ENCODE data around the gene GNAI2. TPM values are rescaled to one million over a fixed set of nuclear protein-coding genes. Genes with fewer than 3 reads are reported as not detected.

GNAI2 gene
- polyA plus RNA-seq, 3 donors: 914 to 1,492 (median 1,165) TPM

- no peak overlapping the region for H3K4me3 Mint-ChIP-seq
- TF ChIP-seq, protein P1, sequence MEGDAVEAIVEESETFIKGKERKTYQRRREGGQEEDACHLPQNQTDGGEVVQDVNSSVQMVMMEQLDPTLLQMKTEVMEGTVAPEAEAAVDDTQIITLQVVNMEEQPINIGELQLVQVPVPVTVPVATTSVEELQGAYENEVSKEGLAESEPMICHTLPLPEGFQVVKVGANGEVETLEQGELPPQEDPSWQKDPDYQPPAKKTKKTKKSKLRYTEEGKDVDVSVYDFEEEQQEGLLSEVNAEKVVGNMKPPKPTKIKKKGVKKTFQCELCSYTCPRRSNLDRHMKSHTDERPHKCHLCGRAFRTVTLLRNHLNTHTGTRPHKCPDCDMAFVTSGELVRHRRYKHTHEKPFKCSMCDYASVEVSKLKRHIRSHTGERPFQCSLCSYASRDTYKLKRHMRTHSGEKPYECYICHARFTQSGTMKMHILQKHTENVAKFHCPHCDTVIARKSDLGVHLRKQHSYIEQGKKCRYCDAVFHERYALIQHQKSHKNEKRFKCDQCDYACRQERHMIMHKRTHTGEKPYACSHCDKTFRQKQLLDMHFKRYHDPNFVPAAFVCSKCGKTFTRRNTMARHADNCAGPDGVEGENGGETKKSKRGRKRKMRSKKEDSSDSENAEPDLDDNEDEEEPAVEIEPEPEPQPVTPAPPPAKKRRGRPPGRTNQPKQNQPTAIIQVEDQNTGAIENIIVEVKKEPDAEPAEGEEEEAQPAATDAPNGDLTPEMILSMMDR (IDR thresholded peaks at IDR 0.05): no peak
- Histone ChIP-seq H4K20me1 (ENCODE audit: insufficient read depth, low read length) (peaks cover 49% of the 10 kb centered on the region), H2AFZ (ENCODE audit: insufficient read depth, low read depth, low read length, poor library complexity, severe bottlenecking) (no peak overlapping the region), H3K79me2 (ENCODE audit: insufficient read depth, low read length) (no peaks in the 10 kb centered on the region), H3K36me3 (replicated peaks in 1 of 2; ENCODE audit: control insufficient read depth in 1 of 2, insufficient read depth in 2 of 2, low read length in 2 of 2) (peaks cover 15 to 19% of the 10 kb centered on the region in 2 donors), H3K27ac (ENCODE audit: low read depth in 1 of 2, low read length in 2 of 2) (no peak overlapping the region), H3K4me2 (replicated peaks; ENCODE audit: extremely low read depth, low read length, poor library complexity, severe bottlenecking) (no peak overlapping the region), H3K27me3 (ENCODE audit: control insufficient read depth in 2 of 2, insufficient read depth in 2 of 2, low read length in 2 of 2) (peaks cover 0 to 20% of the 10 kb centered on the region in 2 donors), H3K9ac (ENCODE audit: insufficient read depth, low read length, poor library complexity, severe bottlenecking) (no peak overlapping the region), H3K9me3 (replicated peaks in 1 of 2; ENCODE audit: control insufficient read depth in 1 of 2, insufficient read depth in 1 of 2, low read length in 2 of 2) (peaks cover 0 to 2% of the 10 kb centered on the region in 2 donors), H3K4me1 (ENCODE audit: control insufficient read depth in 1 of 2, insufficient read depth in 2 of 2, low read length in 2 of 2) (peaks cover 15 to 32% of the 10 kb centered on the region in 2 donors), H3K4me3 (replicated peaks in 1 of 3; ENCODE audit: low read depth in 2 of 3, low read length in 3 of 3) (no peak overlapping the region)
- intact Hi-C loops (cut with micrococcal nuclease): no loop called here
- H3K27ac Mint-ChIP-seq: peak overlapping the region in 2 of 7 donors; percentile 42 to 87
- H3K9me3 Mint-ChIP-seq: peaks cover 0 to 2% (median 0%) of the 10 kb centered on the region in 7 donors
- no peak for DNase-seq
- H3K27me3 Mint-ChIP-seq (ENCODE audit: low read depth in 3 of 3): peaks cover 22 to 29% (median 28%) of the 10 kb centered on the region in 3 donors
- H3K4me1 Mint-ChIP-seq: peaks cover 12% of the 10 kb centered on the region
- H3K36me3 Mint-ChIP-seq: peaks cover 16 to 20% of the 10 kb centered on the region in 2 donors
- WGBS (ENCODE audit: insufficient coverage): 96% methylated on average over 6 of the region's 7 CpGs
Measured at GRCh38 chr3:50262778-50263177, 26.8 kb downstream of the GNAI2 start.

GRCh38 chr3:50263478-50264382 lies 27.7 kb downstream of the GNAI2 start:
- H3K9me3 Mint-ChIP-seq: no peaks in the 10 kb centered on the region
- H3K36me3 Mint-ChIP-seq: peaks cover 7 to 10% of the 10 kb centered on the region in 2 donors
- intact Hi-C loops (cut with micrococcal nuclease): no loop called here
- 84% methylated on average over 3 of the region's 6 CpGs for WGBS (ENCODE audit: insufficient coverage)
- H3K9me3 ChIP-seq (replicated peaks in 1 of 2; ENCODE audit: control insufficient read depth in 1 of 2, insufficient read depth in 1 of 2, low read length in 2 of 2): no peaks in the 10 kb centered on the region
- TF ChIP-seq, protein P1 (IDR thresholded peaks at IDR 0.05): no peak
- peaks cover 12% of the 10 kb centered on the region for H3K4me1 Mint-ChIP-seq
- no peak overlapping the region for H3K27ac ChIP-seq (ENCODE audit: low read depth in 1 of 2, low read length in 2 of 2)
- peaks cover 15 to 23% of the 10 kb centered on the region in 2 donors for H3K4me1 ChIP-seq (ENCODE audit: control insufficient read depth in 1 of 2, insufficient read depth in 2 of 2, low read length in 2 of 2)
- peak overlapping the region in 4 of 7 donors; percentile 8 to 87 (median 56) for H3K27ac Mint-ChIP-seq
- H2AFZ ChIP-seq (ENCODE audit: insufficient read depth, low read depth, low read length, poor library complexity, severe bottlenecking): no peak overlapping the region
- H3K27me3 Mint-ChIP-seq (ENCODE audit: low read depth in 3 of 3): peaks cover 30 to 39% (median 34%) of the 10 kb centered on the region in 3 donors
- no peak for DNase-seq
- H3K27me3 ChIP-seq (ENCODE audit: control insufficient read depth in 2 of 2, insufficient read depth in 2 of 2, low read length in 2 of 2): peaks cover 0 to 22% of the 10 kb centered on the region in 2 donors
- H4K20me1 ChIP-seq (ENCODE audit: insufficient read depth, low read length): peaks cover 44% of the 10 kb centered on the region
- no peak overlapping the region for H3K4me3 Mint-ChIP-seq
- H3K36me3 ChIP-seq (replicated peaks in 1 of 2; ENCODE audit: control insufficient read depth in 1 of 2, insufficient read depth in 2 of 2, low read length in 2 of 2): peaks cover 5 to 9% of the 10 kb centered on the region in 2 donors
- H3K4me2 ChIP-seq (replicated peaks; ENCODE audit: extremely low read depth, low read length, poor library complexity, severe bottlenecking): no peak overlapping the region
- H3K79me2 ChIP-seq (ENCODE audit: insufficient read depth, low read length): no peaks in the 10 kb centered on the region
- H3K9ac ChIP-seq (ENCODE audit: insufficient read depth, low read length, poor library complexity, severe bottlenecking): no peak overlapping the region
- H3K4me3 ChIP-seq (replicated peaks in 1 of 3; ENCODE audit: low read depth in 2 of 3, low read length in 3 of 3): no peak overlapping the region
